Activated CD4-positive, alpha-beta T cell treated with anti-CD3 and anti-CD28 coated beads, Interleukin-2, amount 50 U/mL, for 24 hours (primary cell): ENCODE data around the gene ARMC2.

ENCODE experiments used
- DNase-seq, 2 donors: peaks; one replicate each; pipeline ENCODE4 v3.0.0-alpha.2; 2020; ENCODE audit warnings: low read depth in 1 of 2, low spot score in 1 of 2

ARMC2 gene

GRCh38 chr6:109013656-109014305, 165.6 kb downstream of the ARMC2 start:
- no peak for DNase-seq

GRCh38 chr6:109014606-109015005, 166.4 kb downstream of the ARMC2 start:
- no peak for DNase-seq

- DNase-seq = no peak
Observed at GRCh38 chr6:109015176-109015575, 167.0 kb downstream of the ARMC2 start.

- DNase-seq = no peak
Observed at GRCh38 chr6:109019911-109020310, 171.7 kb downstream of the ARMC2 start.

GRCh38 chr6:109021870-109022269, 173.6 kb downstream of the ARMC2 start:
- DNase-seq = no peak

- DNase-seq = no peak
Observed at GRCh38 chr6:109023356-109023925, 175.2 kb downstream of the ARMC2 start.
